Neuronal stem cell (in vitro differentiated cells): ENCODE results near the gene ELN.

Experiments used
- DNase-seq: peaks from one replicate; pipeline ENCODE4 v3.0.0-alpha.2; 2013; ENCODE audit warnings: low spot score
- H2AFZ ChIP-seq: one replicate; pipeline ENCODE4 v1.6.1; 2013; ENCODE audit warnings: mild to moderate bottlenecking, low read length, inconsistent platforms
- H2AK5ac ChIP-seq: 2 replicates; pipeline ENCODE4 v1.6.1; 2013; ENCODE audit warnings: low read depth, mild to moderate bottlenecking, inconsistent platforms, low read length, moderate library complexity, mixed read lengths
- H2BK120ac ChIP-seq: 2 replicates; pipeline ENCODE4 v1.6.1; 2013; ENCODE audit warnings: low read depth, mild to moderate bottlenecking, inconsistent platforms, low read length, moderate library complexity, mixed read lengths
- H2BK12ac ChIP-seq: one replicate; pipeline ENCODE4 v1.6.1; 2013; ENCODE audit warnings: low read length, inconsistent platforms
- H2BK15ac ChIP-seq: 2 replicates; pipeline ENCODE4 v1.6.1; 2013; ENCODE audit warnings: mild to moderate bottlenecking, low read length, inconsistent platforms, mixed read lengths
- H2BK5ac ChIP-seq: one replicate; pipeline ENCODE4 v1.6.1; 2013; ENCODE audit warnings: inconsistent platforms, mild to moderate bottlenecking, low read length, moderate library complexity
- H3K14ac ChIP-seq: one replicate; pipeline ENCODE4 v1.6.1; 2013; ENCODE audit warnings: low read length, inconsistent platforms
- H3K18ac ChIP-seq: 2 replicates; pipeline ENCODE4 v1.6.1; 2013; ENCODE audit warnings: low read length, inconsistent platforms
- H3K23ac ChIP-seq: 2 replicates; pipeline ENCODE4 v1.6.1; 2013; ENCODE audit warnings: low read depth, mild to moderate bottlenecking, mixed read lengths, low read length, inconsistent platforms; ENCODE audit not compliant: poor library complexity
- H3K27ac ChIP-seq: replicated peaks from 3 replicates; pipeline ENCODE4 v1.5.1; 2013; ENCODE audit warnings: low read length, inconsistent platforms
- H3K27me3 ChIP-seq, 3 experiments: 2 replicates each; pipeline ENCODE4 v1.6.1; 2013; ENCODE audit warnings: low read length in 3 of 3, mild to moderate bottlenecking in 2 of 3, inconsistent platforms in 1 of 3, low read depth in 1 of 3, mixed read lengths in 1 of 3, moderate library complexity in 1 of 3; ENCODE audit not compliant: control insufficient read depth in 3 of 3, insufficient read depth in 3 of 3
- H3K36me3 ChIP-seq, 2 donors: replicated peaks in 1 of 2; 2 replicates each; pipeline ENCODE4 v1.6.1; 2013; ENCODE audit warnings: low read length in 2 of 2; ENCODE audit not compliant: control insufficient read depth in 2 of 2, insufficient read depth in 2 of 2
- H3K4ac ChIP-seq: 2 replicates; pipeline ENCODE4 v1.6.1; 2013; ENCODE audit warnings: inconsistent platforms, mild to moderate bottlenecking, low read length, moderate library complexity
- H3K4me1 ChIP-seq, 2 donors: 1 replicate in 1 of 2; 2 replicates in 1 of 2; pipeline ENCODE4 v1.6.1; 2013; ENCODE audit warnings: low read length in 2 of 2, low read depth in 1 of 2; ENCODE audit not compliant: control insufficient read depth in 2 of 2, insufficient read depth in 1 of 2
- H3K4me2 ChIP-seq: one replicate; pipeline ENCODE4 v1.6.1; 2013; ENCODE audit warnings: mild to moderate bottlenecking, low read length, inconsistent platforms; ENCODE audit not compliant: insufficient read depth, poor library complexity, severe bottlenecking
- H3K4me3 ChIP-seq, 2 donors: 2 replicates each; pipeline ENCODE4 v1.5.1; 2013; ENCODE audit warnings: low read length in 2 of 2, mild to moderate bottlenecking in 2 of 2, inconsistent platforms in 1 of 2, moderate library complexity in 1 of 2
- H3K79me1 ChIP-seq: one replicate; pipeline ENCODE4 v1.6.1; 2013; ENCODE audit warnings: low read depth, mild to moderate bottlenecking, inconsistent platforms, low read length, moderate library complexity
- H3K9ac ChIP-seq: one replicate; pipeline ENCODE4 v1.6.1; 2013; ENCODE audit warnings: mild to moderate bottlenecking, low read depth, low read length, inconsistent platforms; ENCODE audit not compliant: poor library complexity
- H3K9me3 ChIP-seq, 2 donors: replicated peaks in 1 of 2; 2 replicates each; pipeline versions ENCODE3 to v1.6.1; 2013; ENCODE audit warnings: low read length in 2 of 2, mild to moderate bottlenecking in 2 of 2, inconsistent platforms in 1 of 2, low read depth in 1 of 2, mixed read lengths in 1 of 2, moderate library complexity in 1 of 2; ENCODE audit not compliant: control insufficient read depth in 2 of 2, insufficient read depth in 1 of 2
- H4K8ac ChIP-seq: one replicate; pipeline ENCODE4 v1.6.1; 2013; ENCODE audit warnings: low read depth, mild to moderate bottlenecking, inconsistent platforms, low read length, moderate library complexity
- H4K91ac ChIP-seq: one replicate; pipeline ENCODE4 v1.6.1; 2013; ENCODE audit warnings: low read length, low read depth, mild to moderate bottlenecking, inconsistent platforms; ENCODE audit not compliant: poor library complexity
- WGBS, 2 donors: extraction: QIAGEN DNeasy Blood & Tissue Kit; methylation state at CpG; one replicate each; pipeline ENCODE4 v1.1.7; 2013; ENCODE audit warnings: missing lambda C conversion rate in 2 of 2, mixed read lengths in 1 of 2; ENCODE audit not compliant: insufficient read length in 2 of 2, insufficient replicate concordance in 1 of 2; ENCODE audit errors: extremely low coverage in 2 of 2; 5-methylcytosine and 5-hydroxymethylcytosine counted together

Gene ELN

DNA sequence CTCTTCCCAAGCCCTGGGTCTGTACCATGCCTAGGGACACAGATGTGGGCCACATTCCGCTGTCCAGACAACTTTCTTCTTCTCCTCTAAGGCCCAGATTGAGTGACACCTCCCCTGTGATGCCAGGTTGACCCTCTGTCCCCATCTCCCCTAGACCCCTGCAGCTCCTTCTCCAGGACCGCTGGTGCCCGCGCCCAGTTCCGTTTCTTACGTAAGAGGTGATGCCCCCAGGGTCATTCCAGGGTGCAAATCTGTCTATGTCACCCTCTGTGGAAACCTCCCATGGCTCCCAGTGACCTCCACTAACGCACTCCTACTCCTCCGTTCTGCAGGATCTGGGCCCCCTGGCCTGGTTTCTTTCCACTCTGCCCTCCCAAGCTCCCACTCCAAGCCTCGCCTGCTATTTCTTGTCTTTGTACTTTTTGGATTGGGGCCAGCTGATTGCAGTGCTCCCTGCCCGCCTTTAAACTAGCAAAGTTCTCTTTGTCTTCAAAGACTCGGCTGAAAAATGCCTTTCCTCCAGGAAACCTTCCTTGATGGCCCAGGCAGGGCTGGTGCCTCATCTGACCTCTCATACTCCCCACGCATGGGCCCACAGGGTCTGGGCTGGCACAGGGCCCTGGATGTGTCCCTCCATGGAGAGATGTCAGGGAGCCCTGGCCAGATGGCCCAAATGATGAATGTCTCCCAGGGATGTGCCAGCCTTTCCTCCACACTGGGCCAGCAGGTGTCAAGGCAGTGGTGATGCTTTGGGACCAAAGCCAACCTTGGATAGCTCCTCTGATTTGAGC lies 21.3 kb upstream of the ELN start:
- H3K4me3 ChIP-seq, result no peak overlapping the region
- no peak overlapping the region for H3K4me2 ChIP-seq
- no peaks in the 10 kb centered on the region for H3K36me3 ChIP-seq
- no peak overlapping the region for H3K14ac ChIP-seq
- H2BK5ac ChIP-seq, result no peak overlapping the region
- no peak overlapping the region for H4K91ac ChIP-seq
- peaks cover 0 to 15% (median 0%) of the 10 kb centered on the region in 3 experiments for H3K27me3 ChIP-seq
- H3K4me1 ChIP-seq, result no peaks in the 10 kb centered on the region
- no peak overlapping the region for H2BK15ac ChIP-seq
- no peaks in the 10 kb centered on the region for H3K79me1 ChIP-seq
- WGBS, 2 donors, result no CpG with 5 or more reads among the region's 12 CpGs
- no peak overlapping the region for H3K23ac ChIP-seq
- H3K27ac ChIP-seq, result no peak overlapping the region
- H3K18ac ChIP-seq, result peak overlapping the region; percentile 61
- no peak overlapping the region for H2AFZ ChIP-seq
- no peak overlapping the region for H2BK120ac ChIP-seq
- H2BK12ac ChIP-seq, result no peak overlapping the region
- H3K4ac ChIP-seq, result no peak overlapping the region
- no peak overlapping the region for H4K8ac ChIP-seq
- H3K9me3 ChIP-seq, result no peaks in the 10 kb centered on the region
- H2AK5ac ChIP-seq, result peak overlapping the region; percentile 10
- DNase-seq, result no peak
- no peak overlapping the region for H3K9ac ChIP-seq

DNA sequence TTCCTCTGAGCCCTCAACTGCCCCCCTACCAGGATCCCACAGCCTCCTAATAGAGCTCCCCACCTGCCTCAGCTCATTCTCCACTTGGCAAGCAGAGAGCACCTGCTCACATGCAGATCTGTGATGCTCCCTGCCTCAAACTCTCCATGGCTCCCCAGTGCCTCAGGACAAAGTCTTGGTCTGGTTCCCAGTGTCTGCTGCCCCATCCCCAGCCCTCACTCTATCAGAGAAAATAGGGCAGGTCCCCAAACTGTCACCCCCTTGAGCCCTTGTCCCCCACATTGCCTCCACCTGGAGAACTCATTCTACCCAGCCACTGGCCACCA lies 20.8 kb upstream of the ELN start:
- Histone ChIP-seq H3K79me1 (no peaks in the 10 kb centered on the region), H3K4me2 (no peak overlapping the region), H3K27ac (no peak overlapping the region), H3K4ac (no peak overlapping the region), H2BK12ac (no peak overlapping the region), H3K9ac (no peak overlapping the region), H3K36me3 (no peaks in the 10 kb centered on the region), H3K4me3 (no peak overlapping the region), H4K91ac (no peak overlapping the region), H2AFZ (no peak overlapping the region), H3K14ac (no peak overlapping the region), H4K8ac (no peak overlapping the region), H3K4me1 (no peaks in the 10 kb centered on the region), H2BK15ac (no peak overlapping the region), H2BK120ac (no peak overlapping the region), H3K27me3 (peaks cover 0 to 15% (median 0%) of the 10 kb centered on the region in 3 experiments), H2BK5ac (no peak overlapping the region), H3K18ac (no peak overlapping the region), H2AK5ac (no peak overlapping the region), H3K23ac (no peak overlapping the region), H3K9me3 (no peaks in the 10 kb centered on the region)
- no peak for DNase-seq

DNA sequence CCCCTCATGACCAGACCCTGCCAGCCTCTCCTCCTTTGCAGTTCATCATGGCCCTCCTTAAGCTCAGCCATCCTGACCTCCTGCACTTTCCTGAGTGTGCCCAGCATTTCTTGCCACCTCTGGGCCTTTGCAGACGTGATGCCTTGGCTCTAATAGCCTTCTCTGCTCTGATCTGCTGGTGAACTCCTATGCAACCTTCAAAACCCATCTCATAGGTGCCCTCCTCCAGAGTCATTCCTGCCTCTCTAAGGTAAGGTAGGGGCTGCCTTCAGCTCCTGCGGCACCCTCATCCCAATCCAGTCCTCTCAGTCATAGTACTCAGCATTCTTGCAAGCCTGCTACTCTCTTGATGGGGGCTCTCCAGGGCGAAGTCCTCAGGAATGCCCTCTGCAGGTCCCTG lies 19.3 kb upstream of the ELN start:
- no peak overlapping the region for H3K4ac ChIP-seq
- WGBS, 2 donors, result no CpG with 5 or more reads among the region's 3 CpGs
- H3K4me3 ChIP-seq, result peak overlapping the region in 1 of 2 donors; percentile 4
- H3K27ac ChIP-seq, result no peak overlapping the region
- H2BK120ac ChIP-seq, result no peak overlapping the region
- DNase-seq, result no peak
- no peaks in the 10 kb centered on the region for H3K79me1 ChIP-seq
- H3K18ac ChIP-seq, result no peak overlapping the region
- H2BK5ac ChIP-seq, result no peak overlapping the region
- no peak overlapping the region for H2BK15ac ChIP-seq
- no peak overlapping the region for H3K4me2 ChIP-seq
- no peak overlapping the region for H4K8ac ChIP-seq
- H3K9me3 ChIP-seq, result no peaks in the 10 kb centered on the region
- no peak overlapping the region for H3K9ac ChIP-seq
- peaks cover 0 to 15% (median 0%) of the 10 kb centered on the region in 3 experiments for H3K27me3 ChIP-seq
- H4K91ac ChIP-seq, result no peak overlapping the region
- H2AK5ac ChIP-seq, result no peak overlapping the region
- H3K14ac ChIP-seq, result no peak overlapping the region
- peaks cover 0 to 4% of the 10 kb centered on the region in 2 donors for H3K4me1 ChIP-seq
- no peak overlapping the region for H2AFZ ChIP-seq
- no peaks in the 10 kb centered on the region for H3K36me3 ChIP-seq
- H2BK12ac ChIP-seq, result no peak overlapping the region
- H3K23ac ChIP-seq, result no peak overlapping the region

DNA sequence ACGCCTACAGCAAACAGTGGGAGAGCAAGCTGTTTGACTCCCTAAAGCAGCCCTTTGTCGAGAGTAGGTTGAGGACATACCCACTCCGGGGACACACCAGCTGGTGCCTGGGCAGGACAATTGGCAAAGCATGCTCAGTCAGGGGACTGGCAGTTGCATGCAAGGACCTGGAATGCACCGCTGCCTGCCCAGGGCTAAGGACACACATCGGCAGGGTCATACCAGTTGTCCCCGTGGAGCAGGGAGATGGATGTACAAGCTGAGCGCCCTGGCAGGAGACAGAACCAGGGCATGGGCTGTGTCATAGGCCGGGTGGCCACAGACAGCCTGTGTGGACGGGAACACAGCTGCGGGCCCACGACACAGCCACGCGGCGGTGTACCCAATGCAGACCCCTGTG lies 18.3 kb upstream of the ELN start:
- H3K79me1 ChIP-seq, result no peaks in the 10 kb centered on the region
- no peak overlapping the region for H2BK12ac ChIP-seq
- H3K9ac ChIP-seq, result no peak overlapping the region
- no peak overlapping the region for H2BK120ac ChIP-seq
- H4K91ac ChIP-seq, result no peak overlapping the region
- H4K8ac ChIP-seq, result no peak overlapping the region
- no peak overlapping the region for H3K4me3 ChIP-seq
- H2BK15ac ChIP-seq, result no peak overlapping the region
- H3K23ac ChIP-seq, result no peak overlapping the region
- H2AFZ ChIP-seq, result no peak overlapping the region
- no peaks in the 10 kb centered on the region for H3K36me3 ChIP-seq
- H2BK5ac ChIP-seq, result no peak overlapping the region
- no peak overlapping the region for H3K4ac ChIP-seq
- peaks cover 0 to 8% of the 10 kb centered on the region in 2 donors for H3K4me1 ChIP-seq
- no CpG with 5 or more reads among the region's 14 CpGs for WGBS, 2 donors
- H3K18ac ChIP-seq, result no peak overlapping the region
- H2AK5ac ChIP-seq, result no peak overlapping the region
- no peak overlapping the region for H3K4me2 ChIP-seq
- no peak overlapping the region for H3K27ac ChIP-seq
- DNase-seq, result no peak
- peaks cover 0 to 15% (median 0%) of the 10 kb centered on the region in 3 experiments for H3K27me3 ChIP-seq
- no peaks in the 10 kb centered on the region for H3K9me3 ChIP-seq
- H3K14ac ChIP-seq, result peak overlapping the region; percentile 9
